GM12878 (cell line): ENCODE results near the gene TLNRD1. TPM values are rescaled to one million over a fixed set of nuclear protein-coding genes. Genes with fewer than 3 reads are reported as not detected.

Experiments
- ATAC-seq: fragments of 200-7000 bp; cut with Tn5 transposase; 3 replicates; pipeline ENCODE4 v1.9.1; 2020; ENCODE audit warnings: mild to moderate bottlenecking, moderate library complexity
- BruUV-seq: library from RNA; stranded (reverse); fragments of 400-500 nt; replicated peaks from 2 replicates; lab custom pipeline; 2021; lab: Mats Ljungman, UMichigan
- CTCF ChIA-PET: fragments of 300-600 bp; sonication (Branson Sonifier 250); formaldehyde crosslinking; extraction: SDS; loops from one replicate; lab custom pipeline; 2021; ENCODE audit warnings: inconsistent platforms; lab: Yijun Ruan, JAX
- POLR2A ChIA-PET: fragments of 350-600 bp; formaldehyde crosslinking; extraction: SDS; loops from one replicate; lab custom pipeline; 2021; ENCODE audit warnings: inconsistent platforms; lab: Charles Lee
- RAD21 ChIA-PET: fragments of 300-600 bp; sonication (Branson Sonifier 250); formaldehyde crosslinking; loops from one replicate; lab custom pipeline; 2023; ENCODE audit warnings: antibody characterized with exemption; ENCODE audit not compliant: unreplicated experiment; lab: Charles Lee
- SMC1A ChIA-PET: fragments of 300-600 bp; sonication (Branson Sonifier 250); formaldehyde crosslinking; loops from one replicate; lab custom pipeline; 2023; ENCODE audit not compliant: unreplicated experiment, uncharacterized antibody; lab: Charles Lee
- DNase-seq: peaks from one replicate; pipeline ENCODE4 v3.0.0-alpha.2; 2011; ENCODE audit warnings: low read depth, low spot score
- FAIRE-seq: peaks from 3 replicates; lab custom pipeline; 2011; peaks lifted over from hg19 to GRCh38; lab: Jason Lieb, UNC
- H2AFZ ChIP-seq: 2 replicates; pipeline ENCODE4 v1.6.0; 2011; ENCODE audit warnings: low read depth, low read length, control low read depth; ENCODE audit not compliant: control insufficient read depth
- H3K27ac ChIP-seq: 2 replicates; pipeline ENCODE4 v1.5.1; 2011; ENCODE audit warnings: control low read depth; ENCODE audit not compliant: control insufficient read depth, insufficient read depth
- H3K27me3 ChIP-seq, 2 experiments: replicated peaks in 1 of 2; 2 replicates each; pipeline versions ENCODE4 v1.6.0 to v1.6.1; 2011; ENCODE audit warnings: low read length in 1 of 2; ENCODE audit not compliant: control insufficient read depth in 2 of 2, insufficient read depth in 2 of 2
- H3K36me3 ChIP-seq, 2 experiments: 2 replicates each; pipeline ENCODE4 v1.5.1; 2011; ENCODE audit warnings: low read length in 1 of 2; ENCODE audit not compliant: control insufficient read depth in 2 of 2, insufficient read depth in 2 of 2
- H3K4me1 ChIP-seq: 2 replicates; pipeline ENCODE4 v1.6.1; 2011; ENCODE audit warnings: mild to moderate bottlenecking, low read length, moderate library complexity, mixed read lengths; ENCODE audit not compliant: control insufficient read depth, insufficient read depth
- H3K4me2 ChIP-seq: 2 replicates; pipeline ENCODE4 v1.6.0; 2011; ENCODE audit warnings: control low read depth; ENCODE audit not compliant: control insufficient read depth, insufficient read depth
- H3K4me3 ChIP-seq: fragments of 200-600 bp; sonication (generic); 2 replicates; pipeline ENCODE4 v1.5.1; 2016
- H3K79me2 ChIP-seq: 2 replicates; pipeline ENCODE4 v1.6.0; 2011; ENCODE audit warnings: low read length; ENCODE audit not compliant: control insufficient read depth, insufficient read depth
- H3K9ac ChIP-seq: 2 replicates; pipeline ENCODE4 v1.8.0; 2011; ENCODE audit warnings: low read length, control low read depth, mixed read lengths; ENCODE audit not compliant: control insufficient read depth, insufficient read depth
- H3K9me3 ChIP-seq: replicated peaks from 3 replicates; pipeline ENCODE4 v1.5.1; 2011; ENCODE audit warnings: mild to moderate bottlenecking, low read length; ENCODE audit not compliant: control insufficient read depth, insufficient read depth
- H4K20me1 ChIP-seq: 2 replicates; pipeline ENCODE4 v1.6.0; 2011; ENCODE audit not compliant: control insufficient read depth, insufficient read depth
- BACH1 ChIP-seq: fragments of 450-650 bp; IDR thresholded peaks from 2 replicates; pipeline ENCODE4 v1.6.1; 2017; ENCODE audit warnings: mild to moderate bottlenecking, borderline replicate concordance
- CEBPB ChIP-seq, 2 experiments: fragments of 150-350 bp in 1 of 2; IDR thresholded peaks; 2 replicates each; pipeline ENCODE4 v1.6.1; 2012 to 2014; ENCODE audit warnings: low read depth in 2 of 2, low read length in 2 of 2, borderline replicate concordance in 1 of 2, inconsistent platforms in 1 of 2
- GABPA ChIP-seq: IDR thresholded peaks from 2 replicates; pipeline ENCODE4 v1.6.1; 2014; ENCODE audit warnings: antibody characterized with exemption, low read depth, mild to moderate bottlenecking, inconsistent platforms
- SMARCA5 ChIP-seq: fragments of 450-650 bp; IDR thresholded peaks from 2 replicates; pipeline ENCODE4 v1.6.1; 2017; ENCODE audit warnings: mild to moderate bottlenecking
- SUZ12 ChIP-seq: fragments of 200-600 bp; sonication (generic); IDR thresholded peaks from one replicate; pipeline ENCODE4 v1.6.1; 2018; ENCODE audit warnings: antibody characterized with exemption, mild to moderate bottlenecking; ENCODE audit not compliant: unreplicated experiment
- ZNF24 ChIP-seq: fragments of 450-650 bp; IDR thresholded peaks from 2 replicates; pipeline ENCODE4 v1.6.1; 2017; ENCODE audit warnings: antibody characterized with exemption, mild to moderate bottlenecking
- WGBS: methylation state at CpG from one replicate; pipeline ENCODE4 v1.1.6; 2016; ENCODE audit warnings: low lambda C conversion rate; ENCODE audit not compliant: insufficient replicate concordance, insufficient coverage; ENCODE audit errors: missing lambda C conversion rate; 5-methylcytosine and 5-hydroxymethylcytosine counted together
- in situ Hi-C: fragments of 300-500 bp; cut with MboI; formaldehyde crosslinking; loops from 9 replicates; pipeline ENCODE4 v1.14.3; 2018; ENCODE audit warnings: mixed read lengths
- intact Hi-C: fragments of 100-400 bp; cut with micrococcal nuclease; formaldehyde crosslinking; loops from one replicate; pipeline ENCODE4 v1.14.2; 2022; ENCODE audit not compliant: unreplicated experiment
- polyA plus RNA-seq, 11 experiments: library from polyadenylated mRNA; depleted of rRNA in 4 of 11; unstranded in 6 of 11; stranded (reverse) in 5 of 11; fragments of >200 nt; fragmentation: Nextera tagmentation in 4 of 11; fragmentation: Illumina TruSeq in 1 of 11; extraction: Ambion mirVana in 4 of 11; extraction: Trizol in 1 of 11; gene quantifications; 1 replicate in 1 of 11; 2 replicates in 10 of 11; pipeline versions ENCODE4 v1.2.1 to v1.2.3, GENCODE V29; 2011 to 2016; ENCODE audit warnings: inconsistent platforms in 2 of 11, missing spikeins in 2 of 11, low read depth in 1 of 11
- total RNA-seq, 4 experiments: library from RNA; depleted of rRNA in 3 of 4; stranded (reverse); fragments of >200 nt in 3 of 4; fragmentation: Illumina TruSeq in 1 of 4; extraction: Trizol in 1 of 4; gene quantifications; 2 replicates each; pipeline versions ENCODE4 v1.2.1 to v1.2.3, GENCODE V29; 2013 to 2021
- TF ChIP-seq, protein P1 (sequence below): IDR thresholded peaks from 2 replicates; pipeline ENCODE4 v1.6.1; 2011; ENCODE audit warnings: borderline replicate concordance, low read depth, mild to moderate bottlenecking, moderate library complexity, low read length; ENCODE audit not compliant: insufficient read depth, poor library complexity, severe bottlenecking

The TLNRD1 gene
- total and polyA plus RNA-seq, 10 of the 15 experiments (the other 5 are each of a cell fraction or from before 2014, with no cell fraction given): 2.5 to 44.8 (median 9.1) TPM

DNA sequence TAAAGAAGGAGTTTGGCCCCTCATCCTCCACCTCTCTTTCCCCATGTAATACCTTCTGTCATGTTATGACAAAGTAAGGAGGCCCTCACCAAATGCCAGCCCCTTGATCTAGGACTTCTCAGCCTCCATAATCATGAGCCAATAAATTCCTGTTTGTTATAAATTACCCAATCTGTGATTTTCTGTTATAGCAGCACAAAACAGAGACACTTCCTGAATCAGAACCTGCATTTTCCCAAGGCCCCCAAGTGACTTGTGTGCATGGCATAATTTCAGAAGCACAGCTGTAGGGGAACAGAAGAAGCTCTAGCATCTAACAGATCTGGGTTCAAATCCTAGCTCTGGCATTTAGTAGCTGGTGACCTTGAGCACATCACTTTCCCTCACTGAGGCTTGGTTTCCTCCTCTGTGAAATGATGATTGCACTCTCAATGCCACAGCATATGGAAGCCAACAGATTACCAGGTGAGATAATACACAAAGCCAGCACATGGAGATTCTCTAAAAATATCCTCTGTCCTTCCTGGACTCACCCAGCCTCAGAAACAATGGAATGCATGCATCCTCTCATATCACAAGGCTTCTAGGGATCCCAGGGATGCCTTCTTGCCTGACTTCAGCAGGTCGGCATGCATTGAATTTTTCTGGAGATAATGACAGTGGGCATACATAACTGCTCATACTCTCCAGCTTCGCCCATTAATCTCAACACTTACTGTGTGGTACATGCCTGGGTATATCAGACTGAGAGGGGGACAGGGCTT lies 26.3 kb downstream of the TLNRD1 start (continued):
- no peak for TF ChIP-seq CEBPB (IDR thresholded peaks at IDR 0.05; ENCODE audit: borderline replicate concordance in 1 of 2, low read depth in 2 of 2, low read length in 2 of 2)
- no peak for TF ChIP-seq SUZ12
- TF ChIP-seq ZNF24: no peak
- TF ChIP-seq SMARCA5: no peak

DNA sequence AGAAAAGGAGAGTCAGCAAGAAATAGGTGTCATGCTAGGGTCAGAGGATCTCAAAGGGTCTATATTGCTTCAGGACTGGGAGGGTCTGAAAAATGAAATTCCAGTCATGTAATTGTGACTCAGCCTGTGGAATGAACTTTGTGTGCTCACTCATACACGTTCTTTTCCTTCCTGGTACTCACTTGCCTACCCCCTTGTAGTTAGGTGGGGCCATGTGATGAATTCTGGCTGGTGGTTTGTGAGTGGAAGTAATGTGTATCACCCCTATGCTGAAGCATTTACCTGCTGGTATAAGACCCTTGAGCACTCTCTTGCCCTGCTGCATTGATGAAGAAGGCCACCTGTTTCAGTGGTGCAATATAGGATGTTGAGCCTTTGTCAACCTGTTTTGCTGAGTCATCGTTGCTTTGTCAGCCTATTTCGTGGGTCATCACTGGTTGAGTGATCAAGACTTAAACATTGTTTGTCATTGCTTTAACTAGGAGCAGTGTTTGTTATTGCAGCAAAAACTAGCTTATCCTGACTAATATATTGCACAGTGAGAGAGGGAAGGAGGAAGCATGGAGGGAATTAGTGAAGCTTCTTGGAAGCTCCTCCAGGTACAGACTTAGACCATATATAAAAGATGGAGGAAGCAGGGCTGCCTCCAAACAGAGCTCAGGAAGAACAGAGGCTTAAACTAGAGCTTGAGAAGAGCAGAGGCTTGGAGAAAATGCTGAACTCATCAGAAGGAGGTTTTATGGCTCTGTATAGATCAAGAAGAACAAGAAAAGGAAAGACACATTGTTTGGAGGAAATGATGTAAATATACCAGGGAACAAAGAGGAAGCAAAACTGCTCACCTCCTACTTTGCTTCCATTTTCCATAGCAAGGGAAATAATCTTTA lies 28.9 kb downstream of the TLNRD1 start:
- in situ Hi-C loops: no loop called here
- TF ChIP-seq, protein P1, sequence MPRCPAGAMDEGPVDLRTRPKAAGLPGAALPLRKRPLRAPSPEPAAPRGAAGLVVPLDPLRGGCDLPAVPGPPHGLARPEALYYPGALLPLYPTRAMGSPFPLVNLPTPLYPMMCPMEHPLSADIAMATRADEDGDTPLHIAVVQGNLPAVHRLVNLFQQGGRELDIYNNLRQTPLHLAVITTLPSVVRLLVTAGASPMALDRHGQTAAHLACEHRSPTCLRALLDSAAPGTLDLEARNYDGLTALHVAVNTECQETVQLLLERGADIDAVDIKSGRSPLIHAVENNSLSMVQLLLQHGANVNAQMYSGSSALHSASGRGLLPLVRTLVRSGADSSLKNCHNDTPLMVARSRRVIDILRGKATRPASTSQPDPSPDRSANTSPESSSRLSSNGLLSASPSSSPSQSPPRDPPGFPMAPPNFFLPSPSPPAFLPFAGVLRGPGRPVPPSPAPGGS: peak; percentile 18
- no peak for TF ChIP-seq GABPA
- peak; percentile 70; the same call in 1 of the 2 replicates for TF ChIP-seq BACH1
- TF ChIP-seq, all 136 proteins: peak for 2
- DNase-seq (no peak), ATAC-seq (no peak), FAIRE-seq (no peak)
- H3K79me2 ChIP-seq: no peaks in the 10 kb centered on the region
- intact Hi-C loops: no loop called here
- H3K27me3 ChIP-seq: no peaks in the 10 kb centered on the region
- H3K36me3 ChIP-seq: no peaks in the 10 kb centered on the region
- no peak overlapping the region for H3K27ac ChIP-seq
- ChIA-PET CTCF (interaction anchor here (1.3 kb wide), 1 partner anchor 236 kb away, joined by 4 read pairs; no protein-coding TSS in a partner anchor), RAD21 (no interaction called here), POLR2A (interaction anchor here (1.0 kb wide), 1 partner anchor 29 kb away, joined by 3 read pairs; the partner anchor contains the start of gene TLNRD1), SMC1A (interaction anchor here (1.7 kb wide), 1 partner anchor 10 kb away, joined by 5 read pairs; no protein-coding TSS in a partner anchor)
- WGBS: 33% methylated on average over 3 of the region's 3 CpGs
- H4K20me1 ChIP-seq: no peaks in the 10 kb centered on the region
- peaks cover 5% of the 10 kb centered on the region for H3K9me3 ChIP-seq
- peaks cover 19% of the 10 kb centered on the region for H3K4me1 ChIP-seq
- H2AFZ ChIP-seq: no peak overlapping the region
- no peak overlapping the region for H3K4me2 ChIP-seq
- H3K9ac ChIP-seq: no peak overlapping the region
- no TSS peak for BruUV-seq
- H3K4me3 ChIP-seq: no peak overlapping the region
